Cardiac muscle cell (in vitro differentiated cells and primary cell): Measurements from ENCODE around the gene LIMK2. TPM values are rescaled to one million over a fixed set of nuclear protein-coding genes. Genes with fewer than 3 reads are reported as not detected.
A peak's percentile ranks its signal among the peaks of the same experiment; 100 is the strongest.

Source experiments
- DNase-seq, 2 donors: peaks; one replicate each; pipeline versions ENCODE4 v3.0.0 to v3.0.0-alpha.2; 2010 to 2017; ENCODE audit warnings: low read depth in 1 of 2, low spot score in 1 of 2
- H3K27ac ChIP-seq: fragments of 200-600 bp; sonication (generic); 2 replicates; pipeline ENCODE4 v1.5.1; 2016
- H3K27me3 ChIP-seq: fragments of 200-600 bp; sonication (generic); 2 replicates; pipeline ENCODE4 v1.6.0; 2016; ENCODE audit warnings: control low read depth
- H3K36me3 ChIP-seq: fragments of 200-600 bp; sonication (generic); 2 replicates; pipeline ENCODE4 v1.5.1; 2016; ENCODE audit warnings: control low read depth
- H3K4me1 ChIP-seq: fragments of 200-600 bp; sonication (generic); 2 replicates; pipeline ENCODE4 v1.8.1; 2017; ENCODE audit warnings: low read depth, mild to moderate bottlenecking, mixed run types
- H3K4me3 ChIP-seq: fragments of 200-600 bp; sonication (generic); 2 replicates; pipeline ENCODE4 v1.5.1; 2016; ENCODE audit warnings: mild to moderate bottlenecking
- H3K9me3 ChIP-seq: fragments of 200-600 bp; sonication (generic); 2 replicates; pipeline ENCODE4 v1.5.1; 2017; ENCODE audit warnings: low read depth, mild to moderate bottlenecking, control low read depth
- CTCF ChIP-seq: IDR thresholded peaks from 2 replicates; pipeline ENCODE4 v1.5.1; 2012; ENCODE audit warnings: low read depth, mild to moderate bottlenecking, low read length
- polyA plus RNA-seq: library from polyadenylated mRNA; unstranded; fragments of >200 nt; fragmentation: Nextera tagmentation; extraction: Ambion mirVana; gene quantifications from 2 replicates; pipeline ENCODE4 v1.2.1, GENCODE V29; 2016
- total RNA-seq: library from RNA; depleted of rRNA; stranded (reverse); fragments of >200 nt; gene quantifications from 2 replicates; pipeline ENCODE4 v1.2.3, GENCODE V29; 2016

LIMK2 gene
- total and polyA plus RNA-seq, 2 experiments from 2014 or later: 31.4 to 32.8 TPM

GRCh38 chr22:31279821-31280505 lies 67.9 kb downstream of the LIMK2 start:
- Histone ChIP-seq H3K4me3 (no peak overlapping the region), H3K36me3 (peaks cover 12% of the 10 kb centered on the region)

GRCh38 chr22:31281733-31282132 lies 69.6 kb downstream of the LIMK2 start:
- H3K36me3 ChIP-seq: no peaks in the 10 kb centered on the region
- no peaks in the 10 kb centered on the region for H3K9me3 ChIP-seq
- H3K4me1 ChIP-seq: peaks cover 8% of the 10 kb centered on the region
- H3K27me3 ChIP-seq: no peaks in the 10 kb centered on the region
- no peak overlapping the region for H3K27ac ChIP-seq
- no peak for TF ChIP-seq CTCF
- H3K4me3 ChIP-seq: no peak overlapping the region
- DNase-seq: no peak

More at GRCh38 chr22:31279821-31280505, 67.9 kb downstream of the LIMK2 start:
- no peak for DNase-seq
- Histone ChIP-seq H3K9me3 (no peaks in the 10 kb centered on the region), H3K27me3 (no peaks in the 10 kb centered on the region), H3K4me1 (peaks cover 4% of the 10 kb centered on the region), H3K27ac (no peak overlapping the region)
- no peak for TF ChIP-seq CTCF

- DNase-seq: no peak
- no peak for TF ChIP-seq CTCF
- H3K27me3 ChIP-seq: no peaks in the 10 kb centered on the region
- H3K27ac ChIP-seq: no peak overlapping the region
- no peaks in the 10 kb centered on the region for H3K36me3 ChIP-seq
- H3K9me3 ChIP-seq: no peaks in the 10 kb centered on the region
- H3K4me3 ChIP-seq: no peak overlapping the region
- H3K4me1 ChIP-seq: peaks cover 8% of the 10 kb centered on the region
Observed at GRCh38 chr22:31282748-31283468, 70.8 kb downstream of the LIMK2 start.

- Histone ChIP-seq H3K27ac (peak overlapping the region; percentile 70), H3K9me3 (no peaks in the 10 kb centered on the region), H3K4me1 (peaks cover 11% of the 10 kb centered on the region), H3K27me3 (no peaks in the 10 kb centered on the region), H3K4me3 (no peak overlapping the region), H3K36me3 (no peaks in the 10 kb centered on the region)
- TF ChIP-seq CTCF: no peak
- peak in 1 of 2 donors; percentile 52 for DNase-seq
Observed at GRCh38 chr22:31284281-31285155, 72.4 kb downstream of the LIMK2 start.
